Esophagus squamous epithelium (tissue), 5 donors: ENCODE data around the gene ITSN1. TPM values are rescaled to one million over a fixed set of nuclear protein-coding genes. Genes with fewer than 3 reads are reported as not detected.

Experiments
- DNase-seq: peaks from one replicate; lab custom pipeline; 2025; lab: John Stamatoyannopoulos, UW
- H3K27ac ChIP-seq, 4 donors: fragments of 200-600 bp; sonication (generic); one replicate each; pipeline ENCODE4 v1.5.1; 2016 to 2019; ENCODE audit warnings: mild to moderate bottlenecking in 1 of 4
- H3K27me3 ChIP-seq, 4 donors: fragments of 200-600 bp; sonication (generic); 1 replicate in 3 of 4; 2 replicates in 1 of 4; pipeline versions ENCODE4 v1.5.1 to v1.6.0; 2017 to 2021; ENCODE audit warnings: antibody characterized with exemption in 1 of 4
- H3K36me3 ChIP-seq, 3 donors: fragments of 200-600 bp; sonication (generic); one replicate each; pipeline ENCODE4 v1.5.1; 2016 to 2019
- H3K4me1 ChIP-seq, 3 donors: fragments of 200-600 bp; sonication (generic); one replicate each; pipeline ENCODE4 v1.5.1; 2017 to 2019
- H3K4me3 ChIP-seq, 4 donors: fragments of 200-600 bp; sonication (generic); 1 replicate in 3 of 4; 2 replicates in 1 of 4; pipeline ENCODE4 v1.5.1; 2016 to 2019; ENCODE audit warnings: mild to moderate bottlenecking in 2 of 4, moderate library complexity in 1 of 4
- H3K9me3 ChIP-seq, 3 donors: fragments of 200-600 bp; sonication (generic); one replicate each; pipeline ENCODE4 v1.5.1; 2016 to 2019
- CTCF ChIP-seq, 6 experiments: fragments of 450-650 bp in 4 of 6; fragments of 200-600 bp in 2 of 6; sonication (generic) in 2 of 6; IDR thresholded peaks; one replicate each; pipeline ENCODE4 v1.5.1; 2016 to 2019; ENCODE audit warnings: antibody characterized with exemption in 6 of 6, mild to moderate bottlenecking in 4 of 6, moderate library complexity in 4 of 6
- POLR2A ChIP-seq, 4 donors: fragments of 450-650 bp; IDR thresholded peaks; one replicate each; pipeline ENCODE4 v1.6.1; 2017; ENCODE audit warnings: antibody characterized with exemption in 4 of 4, mild to moderate bottlenecking in 4 of 4, moderate library complexity in 3 of 4
- WGBS, 2 donors: methylation state at CpG; one replicate each; pipeline ENCODE4 v1.1.5; 2018; 5-methylcytosine and 5-hydroxymethylcytosine counted together
- intact Hi-C: fragments of 100-400 bp; cut with DNase I; formaldehyde crosslinking; loops from one replicate; pipeline ENCODE4 v1.15.0; 2022
- total RNA-seq, 4 donors: library from RNA; depleted of rRNA; stranded (reverse); fragments of >200 nt; gene quantifications; one replicate each; pipeline ENCODE4 v1.1.0, GENCODE V29; 2016
- donor health status: DM: yes; HTN: yes; CAD: no.

ITSN1 gene
- total RNA-seq, 4 donors from 2014 or later, result 9.5 to 27.1 (median 11.6) TPM

DNA sequence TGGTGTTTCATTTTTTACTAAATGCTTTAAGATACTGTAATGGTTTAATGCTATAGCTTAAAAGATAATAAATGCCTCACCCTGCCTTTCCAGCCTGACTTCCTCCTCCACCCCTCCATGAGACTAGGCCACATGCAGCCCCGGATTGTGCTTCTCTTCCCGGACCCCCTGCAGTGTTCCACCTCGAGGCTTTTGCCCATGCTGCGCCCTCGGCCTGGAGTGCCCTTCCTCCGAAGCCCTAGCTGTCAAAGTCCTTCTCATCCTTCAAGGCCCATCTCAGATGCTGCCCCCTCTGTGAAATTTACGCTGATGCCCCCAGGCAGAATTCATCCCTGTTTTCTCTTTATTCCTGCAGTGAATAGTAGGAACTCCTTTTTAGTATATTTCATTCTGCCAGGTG lies 174.8 kb downstream of the ITSN1 start:
- intact Hi-C loops, result no loop called here
- peaks cover 0 to 69% (median 0%) of the 10 kb centered on the region in 3 donors for H3K36me3 ChIP-seq
- no peak overlapping the region for H3K4me3 ChIP-seq
- DNase-seq, result no peak
- H3K4me1 ChIP-seq, result peaks cover 0 to 4% (median 0%) of the 10 kb centered on the region in 3 donors
- WGBS, 2 donors, result 88 to 90% methylated on average over 7 of the region's 7 CpGs
- H3K27ac ChIP-seq, result no peak overlapping the region
- no peaks in the 10 kb centered on the region for H3K27me3 ChIP-seq
- H3K9me3 ChIP-seq, result no peaks in the 10 kb centered on the region
- TF ChIP-seq POLR2A (IDR thresholded peaks at IDR 0.05) (no peak), CTCF (IDR thresholded peaks at IDR 0.05) (no peak)

- Histone ChIP-seq H3K9me3 (no peaks in the 10 kb centered on the region), H3K4me3 (no peak overlapping the region), H3K4me1 (peaks cover 0 to 4% (median 0%) of the 10 kb centered on the region in 3 donors), H3K36me3 (peaks cover 0 to 70% (median 0%) of the 10 kb centered on the region in 3 donors), H3K27me3 (no peaks in the 10 kb centered on the region), H3K27ac (no peak overlapping the region)
- TF ChIP-seq POLR2A (IDR thresholded peaks at IDR 0.05), result no peak
- no peak for TF ChIP-seq CTCF (IDR thresholded peaks at IDR 0.05)
- intact Hi-C loops, result no loop called here
- 75 to 83% methylated on average over 3 to 6 of the region's 6 CpGs for WGBS, 2 donors
- DNase-seq, result no peak
Observed at GRCh38 chr21:33817663-33818451, 175.6 kb downstream of the ITSN1 start.

GRCh38 chr21:33820230-33820770 lies 178.0 kb downstream of the ITSN1 start:
- H3K4me3 ChIP-seq, result no peak overlapping the region
- H3K27ac ChIP-seq, result no peak overlapping the region
- DNase-seq, result no peak
- peaks cover 0 to 10% (median 2%) of the 10 kb centered on the region in 3 donors for H3K4me1 ChIP-seq
- TF ChIP-seq POLR2A (IDR thresholded peaks at IDR 0.05) (no peak), CTCF (IDR thresholded peaks at IDR 0.05) (no peak)
- peaks cover 0 to 72% (median 0%) of the 10 kb centered on the region in 3 donors for H3K36me3 ChIP-seq
- intact Hi-C loops, result no loop called here
- H3K27me3 ChIP-seq, result no peaks in the 10 kb centered on the region
- no peaks in the 10 kb centered on the region for H3K9me3 ChIP-seq

GRCh38 chr21:33820798-33821197 lies 178.5 kb downstream of the ITSN1 start:
- WGBS, 2 donors, result 42 to 53% methylated on average over 2 of the region's 2 CpGs
- no peak for DNase-seq
- no peak for TF ChIP-seq POLR2A (IDR thresholded peaks at IDR 0.05)
- no peak for TF ChIP-seq CTCF (IDR thresholded peaks at IDR 0.05)

More at GRCh38 chr21:33820798-33821197, 178.5 kb downstream of the ITSN1 start:
- Histone ChIP-seq H3K4me1 (peaks cover 0 to 13% (median 4%) of the 10 kb centered on the region in 3 donors), H3K9me3 (no peaks in the 10 kb centered on the region), H3K36me3 (peaks cover 0 to 67% (median 0%) of the 10 kb centered on the region in 3 donors), H3K27ac (no peak overlapping the region), H3K27me3 (no peaks in the 10 kb centered on the region), H3K4me3 (no peak overlapping the region)
- intact Hi-C loops, result no loop called here
